RWPE2 (cell line): ENCODE data around the gene OXSR1.
A peak's percentile ranks its signal among the peaks of the same experiment; 100 is the strongest.

Experiments used
- ATAC-seq: fragments of 200-7000 bp; cut with Tn5 transposase; 3 replicates; pipeline ENCODE4 v1.9.1; 2021; ENCODE audit warnings: low read depth
- DNase-seq: peaks from one replicate; pipeline ENCODE4 v3.0.0-alpha.2; 2020; ENCODE audit warnings: low spot score
- H3K27ac ChIP-seq: fragments of 450-650 bp; 2 replicates; pipeline ENCODE4 v1.5.1; 2017; ENCODE audit warnings: mild to moderate bottlenecking; ENCODE audit not compliant: poor library complexity, severe bottlenecking
- H3K27me3 ChIP-seq: fragments of 250-450 bp; sonication (Bioruptor Pico); 2 replicates; pipeline ENCODE4 v1.5.1; 2021; ENCODE audit warnings: mild to moderate bottlenecking, moderate library complexity; ENCODE audit not compliant: insufficient read depth, poor library complexity, severe bottlenecking
- H3K36me3 ChIP-seq: fragments of 250-450 bp; sonication (Bioruptor Pico); 2 replicates; pipeline ENCODE4 v1.5.1; 2020; ENCODE audit warnings: low read depth, mild to moderate bottlenecking, moderate library complexity
- H3K4me1 ChIP-seq: fragments of 250-450 bp; sonication (Bioruptor Pico); 2 replicates; pipeline ENCODE4 v1.5.1; 2021; ENCODE audit warnings: mild to moderate bottlenecking, moderate library complexity; ENCODE audit not compliant: insufficient read depth, poor library complexity, severe bottlenecking
- H3K4me3 ChIP-seq: fragments of 250-450 bp; sonication (Bioruptor Pico); 2 replicates; pipeline ENCODE4 v1.5.1; 2021; ENCODE audit warnings: mild to moderate bottlenecking, moderate library complexity; ENCODE audit not compliant: severe bottlenecking
- H3K9me3 ChIP-seq: fragments of 250-450 bp; sonication (Bioruptor Pico); 2 replicates; pipeline ENCODE4 v1.5.1; 2021; ENCODE audit warnings: mild to moderate bottlenecking, moderate library complexity; ENCODE audit not compliant: severe bottlenecking
- CTCF ChIP-seq: fragments of 450-650 bp; IDR thresholded peaks from one replicate; pipeline ENCODE4 v1.5.1; 2017; ENCODE audit warnings: mild to moderate bottlenecking, moderate library complexity; ENCODE audit not compliant: poor library complexity, severe bottlenecking

Gene OXSR1

DNA sequence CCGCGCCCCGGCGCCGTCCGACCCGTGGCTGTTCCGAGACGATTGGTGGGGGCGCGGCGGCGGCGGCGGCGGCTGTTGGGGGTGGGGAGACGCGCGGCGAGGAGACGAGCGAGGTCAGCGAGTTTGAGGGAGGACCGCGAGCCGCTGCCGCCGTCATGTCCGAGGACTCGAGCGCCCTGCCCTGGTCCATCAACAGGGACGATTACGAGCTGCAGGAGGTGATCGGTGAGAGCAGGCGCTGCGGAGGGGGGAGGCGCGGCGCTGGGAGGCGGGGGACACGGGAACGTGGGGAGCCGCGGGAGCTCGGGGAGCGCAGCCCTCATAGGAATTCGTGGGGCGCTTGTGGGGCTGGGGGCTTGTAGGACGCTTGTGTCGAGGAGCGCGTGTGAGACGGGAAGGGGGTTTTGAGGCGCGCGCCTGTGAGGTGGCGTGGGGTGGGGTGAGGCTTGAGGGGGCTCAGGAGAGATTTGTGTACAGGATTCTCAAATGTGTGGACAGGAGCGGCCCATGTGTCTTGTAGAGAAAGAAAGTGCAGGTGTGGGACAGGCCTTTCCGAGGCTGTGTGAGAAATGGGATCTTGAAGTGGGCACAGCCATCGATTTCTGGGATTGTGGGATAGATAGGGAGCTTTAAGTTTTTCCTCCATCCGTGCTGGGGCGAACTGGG is 518 bp downstream of the OXSR1 start:
- H3K36me3 ChIP-seq, result no peaks in the 10 kb centered on the region
- DNase-seq, result peak; percentile 74
- peaks cover 30% of the 10 kb centered on the region for H3K4me1 ChIP-seq
- TF ChIP-seq CTCF, result no peak
- H3K4me3 ChIP-seq, result peak overlapping the region; percentile 80
- H3K9me3 ChIP-seq, result no peaks in the 10 kb centered on the region
- ATAC-seq, result peak; percentile 10
- peak overlapping the region; percentile 91 for H3K27ac ChIP-seq
- no peaks in the 10 kb centered on the region for H3K27me3 ChIP-seq

- no peak for DNase-seq
- Histone ChIP-seq H3K4me1 (peaks cover 30% of the 10 kb centered on the region), H3K27ac (peak overlapping the region; percentile 91), H3K27me3 (no peaks in the 10 kb centered on the region), H3K9me3 (no peaks in the 10 kb centered on the region), H3K4me3 (peak overlapping the region; percentile 80), H3K36me3 (no peaks in the 10 kb centered on the region; the same call in 1 of the 2 replicates)
- no peak for ATAC-seq
- TF ChIP-seq CTCF, result no peak
These were observed 2.3 kb downstream of the OXSR1 start for GRCh38 chr3:38167591-38167990.

DNA sequence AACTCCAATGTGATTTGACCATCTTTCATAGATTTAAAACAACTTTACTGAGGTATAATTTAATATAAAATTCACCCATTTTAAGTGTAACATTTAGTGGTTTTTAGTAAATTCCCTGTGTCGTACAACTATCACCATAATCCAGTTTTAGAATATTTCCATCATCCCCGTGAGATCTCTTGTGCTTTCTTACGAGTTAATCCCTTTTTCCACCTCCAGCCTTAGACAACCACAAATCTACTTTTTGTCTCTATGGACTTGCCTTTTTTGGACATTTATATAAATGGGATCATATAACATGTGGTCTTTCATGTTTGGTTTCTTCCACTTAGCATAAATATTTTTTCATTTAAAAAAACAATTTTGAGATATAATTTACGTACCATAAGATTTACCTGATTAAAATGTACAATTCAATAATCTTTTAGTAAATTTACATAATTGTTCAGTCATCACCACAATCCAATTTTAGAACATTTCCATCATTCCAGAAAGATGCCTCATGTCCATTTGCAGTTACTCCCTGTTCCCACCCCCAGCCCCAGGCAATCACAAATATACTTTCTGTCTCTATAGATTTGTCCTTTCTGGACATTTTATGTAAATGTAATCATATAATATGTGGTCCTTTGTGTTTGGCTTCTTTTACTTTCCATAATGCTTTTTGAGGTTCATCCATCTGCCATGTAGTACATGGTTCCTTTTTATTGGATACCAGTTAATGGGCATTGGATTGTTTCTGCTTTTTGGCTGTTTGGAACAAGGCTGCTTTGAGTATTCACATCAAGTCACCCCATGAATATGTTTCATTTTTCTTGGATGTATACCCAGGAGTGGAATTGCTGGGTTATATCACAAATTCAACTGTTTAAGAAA is 3.1 kb downstream of the OXSR1 start:
- H3K27ac ChIP-seq, result peak overlapping the region; percentile 91
- H3K4me1 ChIP-seq, result peaks cover 33% of the 10 kb centered on the region
- TF ChIP-seq CTCF, result no peak
- H3K36me3 ChIP-seq, result peaks cover 6% of the 10 kb centered on the region; the same call in 1 of the 2 replicates
- H3K9me3 ChIP-seq, result no peaks in the 10 kb centered on the region
- ATAC-seq, result peak; percentile 24; the same call in 2 of the 3 replicates
- peak overlapping the region; percentile 3 for H3K4me3 ChIP-seq
- H3K27me3 ChIP-seq, result no peaks in the 10 kb centered on the region
- DNase-seq, result peak; percentile 77

- Histone ChIP-seq H3K4me1 (peaks cover 37% of the 10 kb centered on the region), H3K9me3 (no peaks in the 10 kb centered on the region), H3K27me3 (no peaks in the 10 kb centered on the region), H3K36me3 (peaks cover 6% of the 10 kb centered on the region; the same call in 1 of the 2 replicates), H3K4me3 (peak overlapping the region; percentile 1), H3K27ac (peak overlapping the region; percentile 91)
- ATAC-seq (no peak), DNase-seq (no peak)
- no peak for TF ChIP-seq CTCF
These were observed 3.6 kb downstream of the OXSR1 start for GRCh38 chr3:38169027-38169317.

- TF ChIP-seq CTCF, result no peak
These were observed 5.4 kb downstream of the OXSR1 start for GRCh38 chr3:38170722-38171121.

More at GRCh38 chr3:38170722-38171121, 5.4 kb downstream of the OXSR1 start:
- H3K27ac ChIP-seq, result peak overlapping the region; percentile 91
- no peaks in the 10 kb centered on the region for H3K27me3 ChIP-seq
- no peaks in the 10 kb centered on the region for H3K9me3 ChIP-seq
- no peak overlapping the region for H3K4me3 ChIP-seq
- H3K4me1 ChIP-seq, result peaks cover 45% of the 10 kb centered on the region
- H3K36me3 ChIP-seq, result peaks cover 10% of the 10 kb centered on the region; the same call in 1 of the 2 replicates
- DNase-seq (no peak), ATAC-seq (no peak)
